Liver (tissue), 9 donors: ENCODE data around the gene SUCO. TPM values are rescaled to one million over a fixed set of nuclear protein-coding genes. Genes with fewer than 3 reads are reported as not detected.

ENCODE experiments used
- DNase-seq: peaks from one replicate; pipeline ENCODE4 v3.0.0-alpha.2; 2017; ENCODE audit warnings: low spot score
- H3K27ac ChIP-seq, 2 donors: one replicate each; pipeline ENCODE4 v1.7.0; 2013; ENCODE audit warnings: inconsistent platforms in 2 of 2, low read length in 2 of 2, control low read depth in 1 of 2, low read depth in 1 of 2, mild to moderate bottlenecking in 1 of 2
- H3K27me3 ChIP-seq, 4 donors: one replicate each; pipeline versions ENCODE4 v1.6.1 to v1.7.0; 2013; ENCODE audit warnings: low read length in 3 of 4, inconsistent platforms in 1 of 4, mild to moderate bottlenecking in 1 of 4, moderate library complexity in 1 of 4; ENCODE audit not compliant: control insufficient read depth in 4 of 4, insufficient read depth in 4 of 4
- H3K36me3 ChIP-seq, 4 donors: one replicate each; pipeline versions ENCODE4 v1.6.1 to v1.7.0; 2013; ENCODE audit warnings: low read length in 3 of 4, mild to moderate bottlenecking in 3 of 4, low read depth in 1 of 4, moderate library complexity in 1 of 4; ENCODE audit not compliant: control insufficient read depth in 4 of 4, insufficient read depth in 3 of 4
- H3K4me1 ChIP-seq, 4 donors: one replicate each; pipeline versions ENCODE4 v1.6.1 to v1.7.0; 2013; ENCODE audit warnings: low read length in 3 of 4, mild to moderate bottlenecking in 3 of 4, moderate library complexity in 1 of 4; ENCODE audit not compliant: control insufficient read depth in 4 of 4, insufficient read depth in 4 of 4
- H3K4me3 ChIP-seq, 3 donors: one replicate each; pipeline versions ENCODE4 v1.6.1 to v1.7.0; 2013; ENCODE audit warnings: low read length in 3 of 3, control low read depth in 1 of 3, low read depth in 1 of 3, mild to moderate bottlenecking in 1 of 3
- H3K9ac ChIP-seq, 2 donors: one replicate each; pipeline ENCODE4 v1.7.0; 2013; ENCODE audit warnings: low read length in 2 of 2, mild to moderate bottlenecking in 2 of 2, moderate library complexity in 2 of 2, control low read depth in 1 of 2, low read depth in 1 of 2
- H3K9me3 ChIP-seq, 4 donors: one replicate each; pipeline versions ENCODE4 v1.6.1 to v1.7.0; 2013; ENCODE audit warnings: low read length in 3 of 4; ENCODE audit not compliant: control insufficient read depth in 4 of 4
- EGR1 ChIP-seq, 2 donors: IDR thresholded peaks; 2 replicates each; pipeline ENCODE4 v1.6.1; 2016 to 2018; ENCODE audit warnings: antibody characterized with exemption in 2 of 2, low read depth in 2 of 2
- FOXA1 ChIP-seq: IDR thresholded peaks from 2 replicates; pipeline ENCODE4 v1.6.1; 2016; ENCODE audit warnings: antibody characterized with exemption
- FOXA2 ChIP-seq: IDR thresholded peaks from 2 replicates; pipeline ENCODE4 v1.6.1; 2016; ENCODE audit warnings: antibody characterized with exemption
- GABPA ChIP-seq, 2 donors: IDR thresholded peaks in 1 of 2; conservative IDR thresholded peaks in 1 of 2; 2 replicates each; pipeline ENCODE4 v1.6.1; 2016; ENCODE audit warnings: antibody characterized with exemption in 2 of 2, mild to moderate bottlenecking in 1 of 2, moderate library complexity in 1 of 2
- HNF4A ChIP-seq, 2 donors: conservative IDR thresholded peaks; 2 replicates each; pipeline ENCODE4 v1.6.1; 2016; ENCODE audit warnings: antibody characterized with exemption in 2 of 2, mild to moderate bottlenecking in 2 of 2
- HNF4G ChIP-seq: IDR thresholded peaks from 2 replicates; pipeline ENCODE4 v1.6.1; 2016; ENCODE audit warnings: antibody characterized with exemption
- JUND ChIP-seq, 2 donors: IDR thresholded peaks; 2 replicates each; pipeline ENCODE4 v1.6.1; 2016; ENCODE audit warnings: antibody characterized with exemption in 2 of 2
- NR2F2 ChIP-seq: IDR thresholded peaks from 2 replicates; pipeline ENCODE4 v1.6.1; 2016; ENCODE audit warnings: antibody characterized with exemption
- RAD21 ChIP-seq, 2 donors: IDR thresholded peaks; 2 replicates each; pipeline ENCODE4 v1.6.1; 2016; ENCODE audit warnings: antibody characterized with exemption in 2 of 2, mild to moderate bottlenecking in 2 of 2
- REST ChIP-seq: IDR thresholded peaks from 2 replicates; pipeline ENCODE4 v1.6.1; 2016; ENCODE audit warnings: antibody characterized with exemption, mild to moderate bottlenecking
- RXRA ChIP-seq, 2 donors: IDR thresholded peaks; 2 replicates each; pipeline ENCODE4 v1.6.1; 2017 to 2018; ENCODE audit warnings: antibody characterized with exemption in 2 of 2, mild to moderate bottlenecking in 1 of 2
- SP1 ChIP-seq: IDR thresholded peaks from 2 replicates; pipeline ENCODE4 v1.6.1; 2018; ENCODE audit warnings: antibody characterized with exemption, mild to moderate bottlenecking
- TAF1 ChIP-seq: conservative IDR thresholded peaks from 2 replicates; pipeline ENCODE4 v1.6.1; 2016; ENCODE audit warnings: antibody characterized with exemption, mild to moderate bottlenecking
- YY1 ChIP-seq: IDR thresholded peaks from 2 replicates; pipeline ENCODE4 v1.6.1; 2016; ENCODE audit warnings: antibody characterized with exemption, mild to moderate bottlenecking
- ZBTB33 ChIP-seq: IDR thresholded peaks from 2 replicates; pipeline ENCODE4 v1.6.1; 2016; ENCODE audit warnings: antibody characterized with exemption
- WGBS: extraction: QIAGEN DNeasy Blood & Tissue Kit; methylation state at CpG from one replicate; pipeline ENCODE4 v1.1.7; 2013; 5-methylcytosine and 5-hydroxymethylcytosine counted together
- polyA plus RNA-seq, 2 donors: library from polyadenylated mRNA; stranded (reverse) in 1 of 2; unstranded in 1 of 2; fragments of 200-250 nt in 1 of 2; fragments of >200 nt in 1 of 2; fragmentation: Nextera tagmentation in 1 of 2; extraction: Ambion mirVana in 1 of 2; gene quantifications; one replicate each; pipeline versions ENCODE4 v1.2.1 to v1.2.3, GENCODE V29; 2013 to 2015
- total RNA-seq, 2 donors: library from RNA; depleted of rRNA; stranded (reverse); fragments of >200 nt; gene quantifications; one replicate each; pipeline ENCODE4 v1.2.3, GENCODE V29; 2014
- donor health status: healthy.
- donor health status: healthy.
- donor health status: healthy.
- donor health status: healthy.
- donor health status: healthy.

Gene SUCO
- total and polyA plus RNA-seq, 4 donors = 2.8 to 38.1 (median 8.5) TPM

- H3K9ac ChIP-seq = no peak overlapping the region
- no peaks in the 10 kb centered on the region for H3K27me3 ChIP-seq
- WGBS = 94% methylated on average over 3 of the region's 3 CpGs
- no peaks in the 10 kb centered on the region for H3K4me1 ChIP-seq
- H3K4me3 ChIP-seq = no peak overlapping the region
- DNase-seq = no peak
- no peaks in the 10 kb centered on the region for H3K36me3 ChIP-seq
- H3K27ac ChIP-seq = no peak overlapping the region
- no peak for TF ChIP-seq NR2F2
- TF ChIP-seq TAF1 = no peak
- TF ChIP-seq YY1 = no peak
- no peak for TF ChIP-seq REST
- TF ChIP-seq FOXA2 = no peak
- no peak for TF ChIP-seq SP1
- no peak for TF ChIP-seq FOXA1
- TF ChIP-seq JUND (IDR thresholded peaks at IDR 0.05) = no peak
- no peak for TF ChIP-seq HNF4G
- TF ChIP-seq GABPA (IDR thresholded peaks at IDR 0.05 in 1 of 2, conservative IDR thresholded peaks at IDR 0.05 in 1 of 2) = no peak
- peaks cover 0 to 5% (median 4%) of the 10 kb centered on the region in 4 donors for H3K9me3 ChIP-seq
Observed at GRCh38 chr1:172623748-172624147, 90.8 kb downstream of the SUCO start.

GRCh38 chr1:172626845-172627244, 93.9 kb downstream of the SUCO start:
- 63% methylated on average over 3 of the region's 3 CpGs for WGBS
- Histone ChIP-seq H3K27ac (no peak overlapping the region), H3K9me3 (no peaks in the 10 kb centered on the region), H3K9ac (no peak overlapping the region), H3K27me3 (no peaks in the 10 kb centered on the region), H3K36me3 (no peaks in the 10 kb centered on the region), H3K4me1 (no peaks in the 10 kb centered on the region), H3K4me3 (no peak overlapping the region)
- TF ChIP-seq NR2F2 = no peak
- TF ChIP-seq RXRA (IDR thresholded peaks at IDR 0.05) = no peak
- no peak for TF ChIP-seq HNF4G
- no peak for TF ChIP-seq FOXA2
- no peak for TF ChIP-seq GABPA (IDR thresholded peaks at IDR 0.05 in 1 of 2, conservative IDR thresholded peaks at IDR 0.05 in 1 of 2)
- no peak for TF ChIP-seq TAF1
- TF ChIP-seq EGR1 (IDR thresholded peaks at IDR 0.05; ENCODE audit: low read depth in 2 of 2) = no peak
- TF ChIP-seq JUND (IDR thresholded peaks at IDR 0.05) = no peak
- TF ChIP-seq RAD21 (IDR thresholded peaks at IDR 0.05) = no peak
- no peak for TF ChIP-seq ZBTB33
- no peak for TF ChIP-seq SP1
- TF ChIP-seq HNF4A (conservative IDR thresholded peaks at IDR 0.05) = no peak
- no peak for TF ChIP-seq REST
- no peak for DNase-seq
